Activated T-cell treated with anti-CD3 and anti-CD28 coated beads for 24 hours (primary cell): Measurements from ENCODE around the gene FRMD5.

Experiments used
- DNase-seq: peaks from one replicate; pipeline ENCODE4 v3.0.0-alpha.2; 2020; ENCODE audit warnings: low read depth

Gene FRMD5

GRCh38 chr15:44093836-44094235 lies 101.2 kb downstream of the FRMD5 start:
- DNase-seq = no peak

- no peak for DNase-seq
These were observed 102.8 kb downstream of the FRMD5 start for GRCh38 chr15:44092221-44092620.

DNA sequence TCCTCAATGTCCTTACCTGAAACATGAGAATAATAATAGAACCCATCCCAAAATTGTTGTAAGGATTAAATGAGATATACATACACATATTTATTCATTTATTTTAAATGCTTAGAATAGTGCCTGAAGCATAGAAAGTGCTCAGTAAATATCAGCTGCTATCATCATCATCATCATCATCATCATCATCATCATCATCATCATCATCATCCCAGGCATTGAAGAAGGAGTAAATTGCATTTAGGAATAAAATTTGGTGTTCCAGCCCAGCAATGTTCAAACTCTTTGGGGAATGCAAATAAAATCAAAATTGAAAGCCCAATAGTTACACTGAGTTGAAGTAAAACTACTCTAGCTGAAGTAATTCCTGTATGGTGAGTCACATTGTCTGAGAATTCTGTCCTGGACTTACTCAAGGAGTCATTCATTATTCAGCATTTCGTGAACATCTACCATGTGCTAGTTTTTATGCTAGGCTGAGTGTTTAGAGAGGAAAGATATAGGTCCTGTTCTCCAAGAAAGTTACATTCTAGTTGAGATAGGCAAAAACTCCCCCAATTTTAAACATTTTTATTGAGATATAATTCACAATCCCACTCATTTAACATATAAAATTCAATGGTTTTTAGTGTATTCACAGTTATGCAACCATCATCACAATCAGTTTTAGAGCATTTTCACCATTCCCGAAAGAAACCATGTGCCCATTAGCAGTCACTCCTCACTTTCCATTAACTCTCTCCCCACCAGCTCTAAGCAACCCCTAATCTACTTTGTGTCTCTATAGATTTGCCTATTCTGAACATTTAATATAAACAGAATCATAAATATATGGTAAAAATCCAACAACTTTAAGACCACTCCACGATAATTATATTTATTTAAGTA lies 107.2 kb downstream of the FRMD5 start:
- DNase-seq = no peak

DNA sequence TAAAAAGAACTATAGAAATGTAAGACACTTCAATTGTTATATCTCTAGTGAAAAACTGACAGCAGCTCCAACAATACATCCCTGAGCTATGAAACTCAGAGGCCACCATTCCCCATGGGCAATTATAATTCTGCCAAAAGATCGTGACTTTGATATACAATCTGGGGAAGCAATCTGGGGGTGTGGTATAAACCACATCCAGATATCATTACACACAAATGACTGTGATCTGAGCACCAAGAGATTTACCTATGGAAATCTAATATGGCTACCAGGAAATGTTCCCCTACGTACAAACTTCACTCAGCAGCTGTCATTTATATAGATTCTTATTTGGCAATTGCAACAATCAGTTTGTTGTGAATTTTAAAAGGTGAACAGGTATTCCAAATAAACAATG lies 110.3 kb downstream of the FRMD5 start:
- DNase-seq = no peak

- DNase-seq = no peak
These were observed 110.9 kb downstream of the FRMD5 start for GRCh38 chr15:44084171-44084570.

DNA sequence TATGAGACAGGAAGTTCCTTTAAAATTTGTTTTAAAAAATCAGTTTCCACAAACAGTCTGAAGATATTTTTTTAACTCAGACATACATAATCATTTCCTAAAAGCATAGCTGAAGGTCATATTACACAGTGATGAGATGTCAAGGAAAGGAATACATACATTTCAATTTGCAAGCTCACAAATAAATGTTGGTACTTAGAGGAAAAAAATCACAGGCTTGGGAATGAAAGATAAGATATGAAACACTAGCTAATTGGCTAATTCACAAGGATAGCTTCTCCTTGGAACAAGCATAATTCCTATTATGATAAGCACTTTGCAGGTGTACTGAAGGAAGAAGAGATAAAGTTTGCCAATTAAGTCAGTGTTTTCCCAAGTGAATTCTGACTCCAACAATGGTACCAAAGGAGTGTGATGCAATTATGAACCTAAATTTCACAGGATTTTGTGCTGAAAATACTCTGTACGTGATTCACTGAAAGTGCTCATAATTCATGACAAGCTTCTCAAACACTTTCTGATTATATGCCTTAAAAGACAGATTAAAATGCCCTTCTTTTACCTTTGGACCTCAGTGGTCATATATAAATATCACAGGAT lies 112.4 kb downstream of the FRMD5 start:
- no peak for DNase-seq

DNA sequence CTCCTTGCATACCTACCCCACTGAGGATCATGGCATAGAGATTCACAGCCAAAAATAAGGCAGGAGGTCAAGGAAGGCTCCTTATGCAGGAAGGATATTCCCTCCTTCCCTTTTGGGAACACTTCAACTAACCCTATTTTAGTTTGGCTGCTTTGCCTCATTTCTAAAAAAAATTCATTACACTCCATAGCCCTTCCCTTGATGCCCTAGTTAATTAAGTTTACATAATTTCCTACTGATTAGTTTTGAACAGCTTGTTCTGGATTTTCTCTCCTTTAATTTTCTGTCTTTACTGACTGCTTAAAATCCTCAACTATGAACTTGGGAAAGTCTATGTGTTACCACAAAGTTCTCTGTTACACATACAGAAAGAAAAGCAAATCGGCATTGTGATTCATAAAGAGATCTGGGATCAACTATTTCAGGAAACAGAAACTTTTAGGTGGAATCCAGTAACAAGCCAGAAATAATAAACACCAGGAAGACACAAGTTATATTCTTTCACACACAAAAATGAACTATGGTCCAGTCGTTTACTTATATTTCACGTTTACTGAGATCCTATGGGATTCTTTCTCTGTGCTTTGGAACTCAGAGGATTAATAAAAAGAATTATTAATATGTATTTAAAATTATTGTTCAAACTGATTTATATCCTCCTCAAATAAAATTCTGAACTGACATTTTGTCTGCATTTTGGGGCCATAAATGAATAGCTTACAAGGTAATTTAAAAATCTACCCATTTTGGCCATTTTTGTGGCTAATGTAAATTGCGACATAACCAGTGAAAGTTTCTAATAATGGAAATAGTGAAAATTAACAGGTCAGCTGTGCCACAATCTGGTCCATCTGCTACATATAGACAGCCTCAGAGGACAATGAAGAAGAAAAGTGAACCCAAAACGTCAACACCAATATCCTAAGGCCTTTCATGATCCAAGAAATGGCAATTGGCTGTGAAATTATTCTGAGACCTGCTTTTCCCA lies 113.8 kb downstream of the FRMD5 start:
- DNase-seq = no peak

DNA sequence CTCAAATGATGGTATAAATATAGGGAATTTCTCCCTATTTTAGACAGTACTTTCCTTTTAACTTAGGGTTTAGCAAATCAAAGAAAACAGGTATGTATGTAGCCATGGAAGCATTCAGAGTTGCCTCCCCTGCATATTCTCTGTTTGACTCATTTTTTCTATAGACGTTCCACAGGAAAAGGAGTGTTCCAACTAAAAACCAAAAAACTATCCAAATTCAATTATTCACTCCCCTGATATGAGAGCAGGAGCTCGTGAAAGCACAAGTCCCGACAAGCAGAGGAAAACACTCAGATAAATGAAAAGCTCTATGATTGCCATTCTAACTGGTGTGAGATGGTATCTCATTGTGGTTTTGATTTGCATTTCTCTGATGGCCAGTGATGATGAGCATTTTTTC lies 119.5 kb downstream of the FRMD5 start:
- no peak for DNase-seq

DNA sequence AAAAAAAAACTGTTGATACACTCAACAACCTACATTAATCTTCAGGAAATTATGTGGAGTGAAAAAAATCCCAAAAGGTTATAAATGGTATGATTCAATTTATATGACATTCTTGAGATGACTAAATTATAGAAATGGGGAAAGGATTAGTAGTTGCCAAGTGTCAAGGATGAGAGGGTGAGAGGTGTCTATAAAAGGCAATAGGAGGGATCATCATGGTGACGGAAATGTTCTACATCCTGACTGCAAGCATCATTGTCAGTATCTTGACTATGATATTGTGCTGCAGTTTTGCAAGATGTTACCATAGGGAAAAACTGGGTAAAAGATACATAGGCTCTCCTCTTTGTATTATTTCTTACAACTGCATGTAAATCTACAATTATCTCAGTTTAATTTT lies 125.6 kb downstream of the FRMD5 start:
- no peak for DNase-seq

DNA sequence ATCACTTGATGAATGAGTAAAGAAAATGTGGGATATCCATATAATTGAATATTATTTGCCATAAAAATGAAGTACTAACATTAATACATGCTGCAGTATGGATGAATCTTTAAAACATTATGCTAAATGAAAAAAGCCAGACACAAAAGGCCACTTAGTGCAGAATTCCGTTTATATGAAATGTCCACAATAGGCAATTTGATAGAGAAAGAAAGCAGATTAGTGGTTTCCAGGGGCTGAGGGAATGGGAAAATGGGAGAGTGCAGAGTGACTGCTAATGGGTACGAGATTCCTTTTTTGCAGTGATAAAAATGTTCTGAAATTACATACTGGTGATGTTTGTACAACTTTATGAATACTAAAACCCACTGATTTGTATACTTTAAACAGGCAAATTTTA lies 126.7 kb downstream of the FRMD5 start:
- no peak for DNase-seq

GRCh38 chr15:44066211-44066827 lies 128.8 kb downstream of the FRMD5 start:
- peak; percentile 51 for DNase-seq

GRCh38 chr15:44064706-44065105 lies 130.4 kb downstream of the FRMD5 start:
- DNase-seq = no peak

DNA sequence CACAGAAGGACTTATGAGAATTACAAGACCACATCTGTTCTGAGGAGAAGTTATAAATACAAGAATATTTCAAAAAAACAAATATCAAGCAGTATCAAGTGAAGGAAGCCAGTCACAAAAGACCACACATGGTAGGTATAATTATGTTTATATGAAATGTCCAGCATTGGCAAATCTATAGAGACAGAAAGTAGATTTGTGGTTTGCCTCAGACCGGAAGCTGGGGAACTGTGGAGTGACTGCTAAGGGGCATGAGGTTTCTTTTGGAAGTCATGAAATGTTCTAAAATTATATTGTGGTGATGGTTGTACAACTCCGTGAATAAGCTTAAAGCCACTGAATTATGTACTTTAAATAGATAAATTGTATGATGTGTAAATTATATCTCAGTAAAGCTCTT lies 136.9 kb downstream of the FRMD5 start:
- DNase-seq = no peak

DNA sequence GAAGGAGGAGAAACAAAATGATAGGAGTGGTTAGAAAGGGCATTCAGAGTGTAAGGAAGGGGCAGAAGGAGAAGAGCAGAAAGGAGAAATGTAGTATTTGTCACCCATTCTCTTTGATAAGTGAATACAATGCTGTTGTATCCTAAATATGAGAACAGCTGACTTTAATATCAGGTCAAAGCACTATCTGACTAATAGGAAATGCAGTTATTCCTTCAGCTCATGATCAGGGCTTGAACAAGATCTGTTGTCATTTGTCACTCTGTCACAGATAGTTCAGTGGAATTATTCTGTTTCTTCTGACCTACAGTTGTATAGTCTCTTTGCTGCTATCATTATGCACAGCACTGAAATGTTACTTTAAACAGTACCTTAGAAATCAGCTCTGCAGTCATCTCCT lies 149.4 kb downstream of the FRMD5 start:
- DNase-seq = no peak

DNA sequence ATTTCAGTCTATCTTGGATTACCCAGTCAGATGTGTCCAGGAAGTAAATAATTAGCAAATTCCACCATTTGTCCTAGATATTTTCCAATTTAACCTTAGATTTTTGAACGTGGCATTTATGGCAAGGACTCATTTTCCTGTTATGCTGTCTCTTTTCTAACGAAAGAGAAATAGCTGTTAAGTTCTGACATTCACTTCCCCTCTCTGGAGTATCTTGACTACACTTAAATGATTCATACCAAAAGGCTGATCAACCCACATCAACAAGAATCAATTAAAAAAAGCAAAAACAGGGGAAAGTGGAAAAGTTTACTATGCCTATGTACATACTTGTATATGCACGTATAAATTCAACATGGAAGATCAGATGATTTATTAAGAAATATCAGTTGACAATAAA lies 149.9 kb downstream of the FRMD5 start:
- DNase-seq = no peak

GRCh38 chr15:44038755-44039191 lies 156.3 kb downstream of the FRMD5 start:
- no peak for DNase-seq

DNA sequence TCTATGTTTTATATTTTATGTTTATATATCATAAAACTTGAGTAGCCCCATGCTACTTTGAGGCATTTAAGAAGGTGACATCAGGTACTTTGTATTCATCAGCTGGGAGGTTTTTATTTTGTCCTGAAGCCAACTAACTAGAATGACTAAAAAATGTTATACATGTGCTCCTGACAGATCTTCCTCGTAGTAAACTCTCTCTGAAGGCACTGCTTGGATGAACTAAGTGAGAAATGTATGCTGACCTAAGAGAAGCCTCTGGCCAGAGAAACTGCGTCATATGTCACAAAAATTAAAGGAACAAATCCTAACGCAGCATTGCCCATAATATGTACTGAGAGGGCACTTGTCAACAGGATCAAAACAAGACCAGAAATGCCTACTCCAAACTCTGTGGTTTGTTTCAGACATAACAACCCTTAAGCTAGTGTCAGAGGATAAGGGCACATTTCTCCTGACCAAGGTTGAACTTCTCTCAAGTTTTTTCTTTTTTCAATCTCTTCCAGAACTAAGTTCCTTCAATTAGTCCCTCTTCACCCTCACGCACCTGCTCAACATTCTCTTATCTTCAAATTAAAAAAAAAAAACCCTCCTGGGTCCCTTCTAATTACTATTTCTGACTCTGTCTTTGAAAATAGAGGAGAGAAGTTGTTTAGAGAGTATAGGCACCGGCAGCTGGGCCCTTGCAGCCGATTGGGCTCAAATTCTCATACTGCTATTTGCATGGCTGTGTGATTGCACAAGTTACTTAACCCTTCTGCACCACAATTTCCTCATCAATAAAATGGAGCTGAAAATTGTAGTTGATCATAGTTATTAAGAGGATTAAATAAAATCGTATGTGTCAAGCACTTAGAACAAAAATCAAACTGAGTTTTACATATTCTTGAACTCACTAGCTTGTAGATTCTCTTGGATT lies 159.0 kb downstream of the FRMD5 start:
- no peak for DNase-seq

DNA sequence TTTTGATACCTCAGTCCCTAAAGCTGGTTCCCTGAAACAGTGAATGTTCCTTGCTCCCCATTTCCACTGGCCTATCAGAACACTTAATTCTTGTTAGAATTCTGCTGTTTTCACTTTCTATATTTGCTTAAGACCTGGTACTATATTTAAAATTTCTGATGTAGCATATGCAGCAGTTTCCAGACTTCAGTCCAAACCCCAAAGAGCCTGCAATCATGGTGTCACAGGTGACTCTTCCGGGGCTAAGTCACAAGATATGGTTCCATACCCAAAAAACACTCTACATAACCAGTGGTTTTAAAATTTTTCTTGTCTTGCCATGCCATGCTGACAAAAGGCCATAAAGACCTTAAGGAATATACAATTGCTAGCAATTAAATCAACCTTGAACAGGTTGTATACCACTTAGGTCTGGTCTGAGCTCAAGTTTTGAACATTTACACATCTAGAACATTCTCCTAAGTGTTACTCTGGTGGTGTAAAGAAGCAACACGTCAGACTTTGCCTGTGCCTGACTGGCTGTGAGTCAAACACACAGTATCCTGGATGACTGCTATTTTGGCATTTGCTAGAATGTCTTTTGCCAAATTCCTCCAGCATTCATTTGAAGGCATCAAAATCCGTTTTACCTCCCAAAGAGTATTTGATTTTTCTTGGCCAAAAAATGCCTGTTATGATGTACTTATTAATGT lies 160.0 kb downstream of the FRMD5 start:
- DNase-seq = no peak

GRCh38 chr15:44034334-44034733 lies 160.7 kb downstream of the FRMD5 start:
- no peak for DNase-seq

DNA sequence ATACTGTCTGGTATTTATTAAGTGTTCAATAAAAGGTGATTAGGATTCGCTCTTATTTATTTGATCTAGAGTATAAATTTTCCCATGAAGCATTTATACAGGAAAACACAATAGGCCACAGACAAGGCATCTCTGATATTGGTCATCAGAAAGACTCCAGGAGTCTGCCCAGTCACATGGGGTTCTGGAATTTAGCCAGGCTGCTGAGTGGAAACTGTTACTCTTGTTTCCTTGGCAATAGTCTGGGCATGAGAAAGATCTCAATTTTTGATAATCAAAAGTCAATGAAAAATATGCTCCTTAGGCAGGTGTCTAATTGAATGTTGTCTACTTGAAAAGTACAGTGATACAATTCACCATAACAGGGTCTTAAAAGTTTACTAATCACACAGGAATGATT lies 161.2 kb downstream of the FRMD5 start:
- no peak for DNase-seq
